GM19240 (cell line): ENCODE data around the gene WDPCP.
"Not testable (repeated sequence)": the region's sequence is repeated elsewhere in the genome, so short reads cannot be mapped to it uniquely, and the experiment has no call there.

ENCODE experiments used
- DNase-seq: peaks from one replicate; pipeline ENCODE4 v3.0.0; 2011; ENCODE audit warnings: low spot score; ENCODE audit not compliant: insufficient read length

WDPCP gene

DNA sequence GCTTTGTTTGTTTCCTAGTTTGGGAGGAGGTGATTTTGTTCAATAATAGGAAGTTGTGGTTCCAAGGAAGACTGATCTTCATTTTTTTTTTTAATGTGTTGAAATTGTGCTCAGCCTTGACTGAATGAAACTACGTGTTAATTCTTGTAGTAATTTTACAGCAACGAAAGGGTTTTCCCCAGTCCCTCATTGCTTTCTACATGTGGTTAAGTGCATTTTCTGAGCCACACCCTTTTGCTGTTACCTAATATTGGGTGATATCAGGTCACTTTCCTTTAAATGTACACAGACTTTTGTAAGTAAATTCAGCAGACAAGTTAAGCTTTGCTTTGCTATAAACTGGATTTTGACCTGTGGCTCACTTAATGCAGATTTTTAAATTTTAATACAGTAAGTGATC is 464.1 kb downstream of the WDPCP start:
- DNase-seq: peak; percentile 0

DNA sequence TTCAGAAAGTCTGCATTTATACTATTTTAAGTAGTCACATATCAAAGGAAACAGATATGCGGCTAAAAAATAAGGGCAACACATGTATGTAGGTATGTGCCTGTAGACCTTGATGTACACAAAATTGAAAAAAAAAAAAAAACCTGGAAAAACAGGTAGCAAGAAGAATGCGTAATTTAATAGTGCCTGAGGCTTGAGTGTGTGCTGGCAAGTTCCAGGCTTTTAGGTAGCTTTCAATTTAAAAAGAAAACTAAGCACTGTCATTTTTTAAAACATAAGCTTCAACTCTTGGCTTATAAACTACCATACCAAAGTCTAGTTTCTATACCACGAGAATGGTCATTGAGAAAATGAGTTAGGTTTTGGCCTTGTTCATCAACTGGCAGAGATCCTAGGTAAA is 465.4 kb downstream of the WDPCP start:
- DNase-seq: no peak

DNA sequence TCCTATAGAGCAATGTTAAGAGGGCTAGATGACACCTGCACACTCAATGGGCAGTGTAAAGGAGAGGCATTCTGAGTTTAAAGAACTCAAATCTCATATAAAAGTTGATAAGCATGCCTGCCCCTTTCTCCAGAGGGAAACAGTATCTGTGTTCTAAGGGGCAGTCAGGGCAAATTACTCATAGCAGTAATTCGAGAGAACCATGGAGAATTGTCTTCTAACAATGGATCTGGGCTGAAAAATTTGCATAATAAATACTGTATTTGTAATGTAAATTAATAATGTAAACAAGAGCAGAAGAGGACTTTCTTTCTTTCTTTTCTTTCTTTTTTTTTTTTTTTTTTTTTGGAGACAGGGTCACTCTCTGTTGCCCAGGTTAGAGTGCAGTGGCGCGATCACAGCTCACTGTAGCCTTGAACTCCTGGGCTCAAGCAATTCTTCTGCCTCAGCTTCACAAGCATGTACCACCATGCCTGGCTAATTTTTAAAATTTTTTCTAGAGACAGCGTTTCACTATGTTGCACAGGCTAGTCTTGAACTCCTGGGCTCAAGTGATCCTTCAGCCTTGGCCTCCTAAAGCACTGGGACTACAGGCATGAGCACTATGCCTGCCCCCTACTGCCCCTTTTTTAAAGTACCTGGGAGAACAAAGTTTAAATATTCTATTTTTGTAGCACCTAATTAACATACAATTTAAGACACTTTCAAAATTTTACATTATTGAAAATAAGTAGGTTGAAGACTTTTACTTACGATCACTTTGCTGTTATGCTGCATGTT is 467.0 kb downstream of the WDPCP start:
- no peak for DNase-seq

DNA sequence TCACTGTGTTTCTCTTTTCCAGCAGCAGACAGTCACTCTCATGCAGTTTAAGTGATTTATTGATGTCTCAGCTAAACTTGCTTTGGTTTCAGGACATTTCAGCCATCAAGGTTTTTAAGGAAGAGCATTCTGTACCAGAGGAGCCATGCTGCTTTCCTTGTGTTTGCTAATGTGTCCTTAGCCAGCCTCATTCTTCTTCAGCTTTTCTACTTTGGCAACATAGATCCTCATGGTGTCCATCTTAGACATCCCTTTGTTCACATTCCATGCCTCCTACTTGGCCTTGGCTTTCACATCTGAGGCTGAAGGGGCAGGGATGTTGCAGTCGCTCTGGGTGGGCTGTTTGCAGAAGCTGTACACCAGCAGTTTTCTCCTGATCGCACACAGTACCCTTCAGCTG is 469.5 kb downstream of the WDPCP start:
- no peak for DNase-seq

- no peak for DNase-seq
Observed at GRCh38 chr2:63104482-63104881, 483.8 kb downstream of the WDPCP start.

DNA sequence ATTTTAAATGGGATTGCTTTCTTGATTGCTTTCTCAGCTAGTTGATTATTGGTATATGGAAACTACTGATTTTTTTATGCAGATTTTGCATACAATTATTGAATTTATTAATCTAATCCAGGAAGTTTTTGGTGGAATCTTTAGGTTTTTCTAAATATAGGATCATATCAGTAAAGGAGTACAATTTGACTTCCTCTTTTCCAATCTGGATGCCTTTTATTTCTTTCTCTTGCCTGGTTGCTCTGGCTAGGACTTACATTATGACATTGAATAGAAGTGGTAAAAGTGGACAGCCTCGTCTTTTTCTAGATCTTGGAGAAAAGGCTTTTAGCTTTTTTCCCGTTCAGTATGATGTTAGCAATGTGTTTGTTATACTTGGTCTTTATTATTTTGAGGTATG is 486.3 kb downstream of the WDPCP start:
- no peak for DNase-seq

GRCh38 chr2:63099032-63099431 is 489.2 kb downstream of the WDPCP start:
- no peak for DNase-seq

- no peak for DNase-seq
Observed at GRCh38 chr2:63096491-63096890, 491.8 kb downstream of the WDPCP start.

DNA sequence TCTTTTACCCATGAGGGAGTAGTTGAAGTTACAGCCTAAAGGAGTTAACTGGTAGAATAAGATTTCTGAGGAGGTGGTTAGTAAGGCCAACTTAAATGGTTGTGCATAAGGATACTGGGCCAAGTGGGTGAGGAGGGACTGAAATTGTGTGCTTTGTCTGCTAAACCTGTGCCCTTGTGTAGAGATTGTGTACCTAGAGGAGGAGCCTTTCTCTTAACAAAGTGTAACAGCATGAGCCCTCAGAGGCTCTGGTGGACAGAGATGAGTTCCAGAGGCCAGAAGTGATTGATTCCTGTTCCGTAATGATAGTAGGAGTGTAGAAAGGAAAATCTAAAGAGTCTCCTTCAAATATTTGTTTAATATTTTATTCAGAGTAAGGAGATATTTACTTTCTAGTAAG is 494.8 kb downstream of the WDPCP start:
- DNase-seq: no peak

GRCh38 chr2:63092857-63093256 is 495.4 kb downstream of the WDPCP start:
- DNase-seq: no peak

DNA sequence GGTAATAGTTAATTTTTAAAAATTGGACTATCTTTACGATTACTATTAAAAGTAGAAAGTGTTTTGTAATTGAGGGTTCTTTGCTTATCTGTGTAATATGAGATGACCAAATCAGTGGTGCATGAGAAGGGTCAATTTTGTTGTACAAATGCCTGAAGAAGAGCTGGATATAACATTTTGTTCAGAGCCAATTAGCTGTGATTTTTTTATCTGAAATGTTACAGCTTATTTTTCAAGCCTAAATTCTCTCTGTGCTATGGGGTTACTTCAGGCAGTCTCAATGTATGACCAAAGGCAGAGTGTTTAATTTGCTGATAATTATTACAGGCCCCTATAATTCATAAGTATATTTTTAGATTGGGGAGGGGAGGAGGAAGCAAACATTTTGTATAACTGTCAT is 495.9 kb downstream of the WDPCP start:
- DNase-seq: no peak

GRCh38 chr2:63086687-63087086 is 501.6 kb downstream of the WDPCP start:
- no peak for DNase-seq

DNA sequence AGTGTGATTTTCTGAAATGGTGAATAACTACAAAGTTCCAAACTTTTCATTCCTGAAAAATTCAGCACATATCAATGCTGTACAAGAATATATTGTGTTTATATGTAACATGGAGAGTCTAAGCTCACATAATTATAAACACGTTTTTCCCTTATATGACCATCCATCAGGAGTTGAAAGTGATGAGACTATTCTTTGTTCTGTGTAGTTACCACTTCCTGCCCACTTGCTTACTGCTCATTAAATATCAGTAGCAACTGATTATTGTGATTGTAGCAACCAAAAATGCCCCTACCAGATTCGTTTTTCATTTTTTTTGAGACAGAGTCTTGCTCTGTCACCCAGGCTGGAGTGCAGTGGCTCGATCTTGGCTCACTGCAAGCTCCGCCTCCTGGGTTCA is 506.9 kb downstream of the WDPCP start:
- DNase-seq: no peak

DNA sequence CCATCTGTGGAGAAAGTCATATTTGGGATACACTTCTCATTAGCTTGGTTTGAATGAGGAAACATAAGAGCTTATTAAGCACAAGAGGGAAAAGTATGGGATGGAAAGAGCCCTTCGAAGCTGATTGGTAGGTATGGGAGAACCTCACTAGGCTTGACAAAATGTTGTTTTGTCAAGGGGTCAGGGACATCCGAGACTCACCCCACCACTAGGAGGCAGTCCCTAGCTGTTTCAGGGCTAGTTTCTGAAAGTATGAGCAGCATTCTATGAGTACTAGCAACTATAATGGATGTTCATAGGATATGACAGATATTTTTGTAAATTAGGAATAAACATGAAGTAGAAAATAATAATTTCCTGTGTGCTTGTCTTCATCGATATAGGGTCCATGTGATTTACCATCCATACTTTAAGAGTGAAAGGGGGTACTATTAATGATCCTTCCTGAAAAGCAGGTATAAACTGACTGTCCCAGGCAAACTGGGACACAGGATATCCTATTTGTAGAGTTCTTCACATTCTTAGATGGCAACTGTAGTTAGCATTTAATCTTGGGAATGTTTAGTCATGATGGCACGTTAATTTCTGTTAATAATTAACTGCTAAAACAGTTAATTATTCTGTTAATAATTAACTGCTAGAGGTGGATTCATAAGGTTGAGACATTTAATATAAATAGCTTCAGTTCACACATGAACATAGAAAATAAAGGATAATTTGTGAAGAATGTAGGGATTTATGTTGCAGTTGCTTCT is 509.2 kb downstream of the WDPCP start:
- no peak for DNase-seq

DNA sequence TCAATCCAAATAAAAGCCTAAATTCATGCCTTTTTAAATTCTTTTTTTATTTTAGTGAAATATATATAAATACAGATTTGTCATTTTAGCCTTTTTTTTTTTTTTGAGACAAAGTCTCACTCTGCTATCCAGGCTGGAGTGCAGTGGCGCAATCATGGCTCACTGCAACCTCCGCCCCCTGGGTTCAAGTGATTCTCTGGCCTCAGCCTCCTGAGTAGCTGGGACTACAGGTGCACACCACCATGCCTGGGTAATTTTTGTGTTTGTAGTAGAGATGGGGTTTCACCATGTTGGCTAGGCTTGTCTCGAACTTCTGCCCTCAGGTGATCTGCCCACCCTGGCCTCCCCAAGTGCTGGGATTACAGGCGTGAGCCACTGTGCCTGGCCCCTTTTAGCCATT is 513.9 kb downstream of the WDPCP start:
- DNase-seq: not testable (repeated sequence)

DNA sequence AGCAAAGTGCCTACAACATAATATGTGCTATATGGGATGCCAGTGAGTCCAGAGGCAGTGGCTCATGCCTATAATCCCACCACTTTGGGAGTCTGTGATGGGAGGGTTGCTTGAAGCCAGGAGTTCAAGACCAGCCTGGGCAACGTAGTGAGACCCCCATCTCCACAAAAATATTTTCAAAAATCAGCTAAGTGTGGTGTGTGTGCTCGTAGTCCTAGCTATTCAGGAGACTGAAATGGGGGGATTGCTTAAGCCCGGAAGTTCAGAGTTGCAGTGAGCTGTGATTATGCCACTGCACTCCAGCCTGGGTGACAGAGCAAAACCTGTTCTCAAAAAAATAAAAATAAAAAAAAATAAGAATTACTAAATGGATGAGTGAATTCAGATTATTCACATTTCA is 514.3 kb downstream of the WDPCP start:
- no peak for DNase-seq

DNA sequence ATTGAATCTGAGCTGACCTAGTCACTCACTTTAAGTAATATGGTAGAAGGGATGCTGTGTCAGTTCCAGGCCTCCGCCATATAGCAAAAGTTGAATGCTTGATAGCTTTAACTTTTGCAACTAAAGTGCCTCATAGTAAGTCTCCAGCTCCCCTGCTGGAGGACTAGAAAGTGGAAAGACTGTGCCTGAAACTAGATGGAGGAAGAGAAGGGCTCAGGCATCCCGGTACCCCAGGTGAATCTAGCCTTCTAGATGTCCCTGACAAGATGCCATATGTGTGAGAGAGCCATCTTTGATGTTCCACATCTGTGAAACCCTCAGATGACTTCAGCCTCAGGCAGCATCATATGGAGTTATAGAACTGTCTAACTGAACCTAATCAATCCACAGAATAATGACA is 516.6 kb downstream of the WDPCP start:
- DNase-seq: no peak
